Stomach (tissue), 4 donors: ENCODE data around the gene MAP9.

ENCODE experiments used
- CTCF ChIP-seq, 7 experiments: fragments of 450-650 bp in 4 of 7; fragments of 200-600 bp in 3 of 7; sonication (generic) in 3 of 7; IDR thresholded peaks; one replicate each; pipeline ENCODE4 v1.5.1; 2016 to 2019; ENCODE audit warnings: antibody characterized with exemption in 7 of 7, control low read depth in 2 of 7, mild to moderate bottlenecking in 1 of 7
- POLR2A ChIP-seq, 4 donors: fragments of 450-650 bp; IDR thresholded peaks; one replicate each; pipeline ENCODE4 v1.6.1; 2016; ENCODE audit warnings: antibody characterized with exemption in 4 of 4, control low read depth in 2 of 4, mild to moderate bottlenecking in 1 of 4, moderate library complexity in 1 of 4

DNA sequence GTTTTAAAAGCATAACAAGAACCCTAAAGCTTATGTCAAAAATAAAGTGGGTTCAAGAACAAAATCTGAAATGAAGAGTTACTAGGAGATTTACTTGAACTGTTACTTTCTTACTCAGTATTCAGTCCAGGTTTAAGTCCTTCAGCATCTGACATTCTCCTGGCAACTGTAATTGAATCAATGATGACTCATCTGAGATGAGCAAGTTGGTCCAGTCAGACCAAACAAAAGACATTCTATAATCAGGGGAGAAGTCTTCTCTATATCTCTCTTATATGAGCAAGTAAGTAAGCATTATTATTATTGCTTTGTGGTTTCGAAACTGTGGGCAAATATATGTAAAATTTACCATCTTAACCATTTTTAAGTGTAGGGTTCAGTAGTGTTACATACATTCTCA lies 34.6 kb downstream of the MAP9 start:
- no peak for TF ChIP-seq CTCF (IDR thresholded peaks at IDR 0.05)
- TF ChIP-seq POLR2A (IDR thresholded peaks at IDR 0.05) = no peak
